ENCODE data around the gene TSSC4. TPM values are rescaled to one million over a fixed set of nuclear protein-coding genes. Genes with fewer than 3 reads are reported as not detected.

Gene TSSC4
- total and polyA plus RNA-seq, 2 of the 13 experiments (the other 11 are each of a cell fraction or from before 2014, with no cell fraction given) = 16.2 to 58.6 TPM

DNA sequence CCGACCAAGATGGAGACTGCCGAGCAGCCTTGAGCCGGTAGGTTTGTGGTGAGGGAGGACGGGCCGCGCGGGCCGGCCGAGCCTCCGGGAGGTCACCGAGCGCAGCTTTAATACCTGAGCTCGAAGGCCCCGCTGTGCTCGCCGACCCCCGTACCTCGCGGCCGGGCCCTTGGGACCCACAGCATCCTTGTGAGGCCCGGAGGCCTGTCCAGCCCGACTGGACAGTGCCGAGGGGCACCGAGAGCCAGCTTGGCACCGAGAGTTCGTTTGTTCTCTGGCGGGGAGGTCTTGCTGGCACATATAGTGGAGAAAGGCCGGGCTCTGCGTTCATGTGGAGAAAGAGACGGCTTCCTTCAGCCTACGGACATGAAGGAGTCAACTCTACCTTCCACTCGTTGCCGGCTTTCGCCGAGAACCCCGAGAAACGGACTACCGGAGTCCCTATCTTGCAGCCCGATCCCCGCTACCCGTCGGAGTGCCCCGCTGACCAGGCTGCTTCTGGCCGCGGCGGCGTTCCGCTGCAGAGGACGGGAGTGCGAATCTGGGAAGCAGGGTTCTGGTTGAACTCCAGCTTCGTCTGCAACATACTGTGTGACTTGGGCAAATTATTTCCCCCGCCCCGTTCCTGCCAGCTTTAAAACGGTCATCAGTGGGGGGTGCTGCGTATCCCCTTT is 349 bp downstream of the TSSC4 start (continued):
- no peak for TF ChIP-seq ZBTB33 (CRISPR knock-in tag; IDR thresholded peaks at IDR 0.05)
- TF ChIP-seq RFX5 (IDR thresholded peaks at IDR 0.05; ENCODE audit: low read depth, low read length) = no peak
- TF ChIP-seq, protein P1, sequence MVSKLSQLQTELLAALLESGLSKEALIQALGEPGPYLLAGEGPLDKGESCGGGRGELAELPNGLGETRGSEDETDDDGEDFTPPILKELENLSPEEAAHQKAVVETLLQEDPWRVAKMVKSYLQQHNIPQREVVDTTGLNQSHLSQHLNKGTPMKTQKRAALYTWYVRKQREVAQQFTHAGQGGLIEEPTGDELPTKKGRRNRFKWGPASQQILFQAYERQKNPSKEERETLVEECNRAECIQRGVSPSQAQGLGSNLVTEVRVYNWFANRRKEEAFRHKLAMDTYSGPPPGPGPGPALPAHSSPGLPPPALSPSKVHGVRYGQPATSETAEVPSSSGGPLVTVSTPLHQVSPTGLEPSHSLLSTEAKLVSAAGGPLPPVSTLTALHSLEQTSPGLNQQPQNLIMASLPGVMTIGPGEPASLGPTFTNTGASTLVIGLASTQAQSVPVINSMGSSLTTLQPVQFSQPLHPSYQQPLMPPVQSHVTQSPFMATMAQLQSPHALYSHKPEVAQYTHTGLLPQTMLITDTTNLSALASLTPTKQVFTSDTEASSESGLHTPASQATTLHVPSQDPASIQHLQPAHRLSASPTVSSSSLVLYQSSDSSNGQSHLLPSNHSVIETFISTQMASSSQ (IDR thresholded peaks at IDR 0.05; ENCODE audit: low read depth) = no peak
- TF ChIP-seq, protein P1 (CRISPR knock-in tag; IDR thresholded peaks at IDR 0.05; ENCODE audit: borderline replicate concordance) = no peak
- TF ChIP-seq ZNF547 (CRISPR knock-in tag; IDR thresholded peaks at IDR 0.05) = no peak
- TF ChIP-seq HNRNPL (IDR thresholded peaks at IDR 0.05; ENCODE audit: low read depth, low read length) = 0 out of 2 replicates have a peak, but pooled peaks have one; percentile 12
- TF ChIP-seq, protein P2, sequence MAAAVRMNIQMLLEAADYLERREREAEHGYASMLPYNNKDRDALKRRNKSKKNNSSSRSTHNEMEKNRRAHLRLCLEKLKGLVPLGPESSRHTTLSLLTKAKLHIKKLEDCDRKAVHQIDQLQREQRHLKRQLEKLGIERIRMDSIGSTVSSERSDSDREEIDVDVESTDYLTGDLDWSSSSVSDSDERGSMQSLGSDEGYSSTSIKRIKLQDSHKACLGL (CRISPR knock-in tag; IDR thresholded peaks at IDR 0.05) = no peak; the same call in 1 of the 2 replicates
- no peak for TF ChIP-seq ZSCAN25 (CRISPR knock-in tag; IDR thresholded peaks at IDR 0.05)
- 0 out of 2 replicates have a peak, but pooled peaks have one; percentile 17 for TF ChIP-seq XBP1 (CRISPR knock-in tag; IDR thresholded peaks at IDR 0.05)
- peak; percentile 68; the same call in 1 of the 2 replicates for TF ChIP-seq ZNF558 (CRISPR knock-in tag; IDR thresholded peaks at IDR 0.05; ENCODE audit: borderline replicate concordance)
- TF ChIP-seq ZNF614 (CRISPR knock-in tag; IDR thresholded peaks at IDR 0.05; ENCODE audit: borderline replicate concordance) = no peak
- TF ChIP-seq GPBP1L1 (CRISPR knock-in tag; IDR thresholded peaks at IDR 0.05) = no peak
- no peak for TF ChIP-seq CBX1 (IDR thresholded peaks at IDR 0.05; ENCODE audit: low read depth)
- no peak for TF ChIP-seq SUZ12 (IDR thresholded peaks at IDR 0.05; ENCODE audit: low read depth, low read length)
- no peak for TF ChIP-seq HNRNPH1 (optimal IDR thresholded peaks at IDR 0.05; ENCODE audit: low read depth, low read length)
- 0 out of 2 replicates have a peak, but pooled peaks have one; percentile 32 for TF ChIP-seq SNAPC2 (CRISPR knock-in tag; IDR thresholded peaks at IDR 0.05)
- 0 out of 2 replicates have a peak, but pooled peaks have one; percentile 6 for TF ChIP-seq ZNF770 (CRISPR knock-in tag; IDR thresholded peaks at IDR 0.05)
- TF ChIP-seq ZNF629 (CRISPR knock-in tag; conservative IDR thresholded peaks at IDR 0.05) = no peak
- TF ChIP-seq, protein P3, sequence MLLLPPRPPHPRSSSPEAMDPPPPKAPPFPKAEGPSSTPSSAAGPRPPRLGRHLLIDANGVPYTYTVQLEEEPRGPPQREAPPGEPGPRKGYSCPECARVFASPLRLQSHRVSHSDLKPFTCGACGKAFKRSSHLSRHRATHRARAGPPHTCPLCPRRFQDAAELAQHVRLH (CRISPR knock-in tag; IDR thresholded peaks at IDR 0.05; ENCODE audit: borderline replicate concordance, low read depth) = no peak

All from HepG2 (cell line).